IPS-18a (cell line): ENCODE data around the gene PFN3.

ENCODE experiments used
- H3K27ac ChIP-seq: one replicate; pipeline ENCODE4 v1.5.1; 2013; ENCODE audit warnings: low read length
- H3K27me3 ChIP-seq: one replicate; pipeline ENCODE4 v1.6.1; 2013; ENCODE audit warnings: mild to moderate bottlenecking, low read length; ENCODE audit not compliant: control insufficient read depth, insufficient read depth
- H3K36me3 ChIP-seq: one replicate; pipeline ENCODE4 v1.6.1; 2013; ENCODE audit warnings: low read depth, low read length; ENCODE audit not compliant: control insufficient read depth
- H3K4me1 ChIP-seq: one replicate; pipeline ENCODE4 v1.6.1; 2013; ENCODE audit warnings: low read depth, low read length; ENCODE audit not compliant: control insufficient read depth
- H3K4me3 ChIP-seq: one replicate; pipeline ENCODE4 v1.5.1; 2013; ENCODE audit warnings: low read length
- H3K9ac ChIP-seq: one replicate; pipeline ENCODE4 v1.6.1; 2013; ENCODE audit warnings: mild to moderate bottlenecking, low read length, moderate library complexity
- H3K9me3 ChIP-seq: one replicate; pipeline ENCODE4 v1.6.1; 2013; ENCODE audit warnings: low read depth, low read length; ENCODE audit not compliant: control insufficient read depth

The PFN3 gene

GRCh38 chr5:177357459-177358351 is 42.8 kb downstream of the PFN3 start, which contains the start of gene RGS14:
RGS14 (plus strand) TSS chr5:177357924; CDS start chr5:177358025, 101 bp downstream.
- peaks cover 6% of the 10 kb centered on the region for H3K27me3 ChIP-seq
- H3K27ac ChIP-seq = no peak within 1 kb of the TSS
- H3K9me3 ChIP-seq = no peaks in the 10 kb centered on the region
- H3K4me1 ChIP-seq = peaks cover 8% of the 10 kb centered on the region
- no peak within 1 kb of the TSS for H3K4me3 ChIP-seq
- H3K9ac ChIP-seq = no peak within 1 kb of the TSS
- no peaks in the 10 kb centered on the region for H3K36me3 ChIP-seq

- H3K27me3 ChIP-seq = peaks cover 1% of the 10 kb centered on the region
- H3K27ac ChIP-seq = no peak overlapping the region
- H3K4me1 ChIP-seq = peaks cover 2% of the 10 kb centered on the region
- no peaks in the 10 kb centered on the region for H3K9me3 ChIP-seq
- no peaks in the 10 kb centered on the region for H3K36me3 ChIP-seq
- no peak overlapping the region for H3K9ac ChIP-seq
- H3K4me3 ChIP-seq = no peak overlapping the region
Measured at GRCh38 chr5:177357146-177357458, 43.4 kb downstream of the PFN3 start.

GRCh38 chr5:177356746-177357145 is 43.7 kb downstream of the PFN3 start:
- Histone ChIP-seq H3K36me3 (no peaks in the 10 kb centered on the region), H3K27ac (no peak overlapping the region), H3K9ac (no peak overlapping the region), H3K4me3 (no peak overlapping the region), H3K9me3 (no peaks in the 10 kb centered on the region), H3K4me1 (no peaks in the 10 kb centered on the region), H3K27me3 (no peaks in the 10 kb centered on the region)

- H3K4me1 ChIP-seq = no peaks in the 10 kb centered on the region
- no peak overlapping the region for H3K4me3 ChIP-seq
- H3K9ac ChIP-seq = no peak overlapping the region
- no peaks in the 10 kb centered on the region for H3K9me3 ChIP-seq
- H3K27me3 ChIP-seq = no peaks in the 10 kb centered on the region
- H3K36me3 ChIP-seq = no peaks in the 10 kb centered on the region
- no peak overlapping the region for H3K27ac ChIP-seq
Measured at GRCh38 chr5:177355868-177356168, 44.6 kb downstream of the PFN3 start.

- Histone ChIP-seq H3K4me3 (no peak overlapping the region), H3K9me3 (no peaks in the 10 kb centered on the region), H3K4me1 (peaks cover 4% of the 10 kb centered on the region), H3K36me3 (no peaks in the 10 kb centered on the region), H3K9ac (no peak overlapping the region), H3K27ac (no peak overlapping the region), H3K27me3 (no peaks in the 10 kb centered on the region)
Measured at GRCh38 chr5:177355162-177355867, 45.1 kb downstream of the PFN3 start.

- peaks cover 4% of the 10 kb centered on the region for H3K4me1 ChIP-seq
- H3K9me3 ChIP-seq = no peaks in the 10 kb centered on the region
- H3K27me3 ChIP-seq = no peaks in the 10 kb centered on the region
- H3K4me3 ChIP-seq = no peak overlapping the region
- no peak overlapping the region for H3K27ac ChIP-seq
- no peaks in the 10 kb centered on the region for H3K36me3 ChIP-seq
- H3K9ac ChIP-seq = no peak overlapping the region
Measured at GRCh38 chr5:177354711-177355110, 45.8 kb downstream of the PFN3 start.

- Histone ChIP-seq H3K4me3 (no peak overlapping the region), H3K9ac (no peak overlapping the region), H3K9me3 (no peaks in the 10 kb centered on the region), H3K4me1 (peaks cover 4% of the 10 kb centered on the region), H3K27ac (no peak overlapping the region), H3K27me3 (no peaks in the 10 kb centered on the region), H3K36me3 (no peaks in the 10 kb centered on the region)
Measured at GRCh38 chr5:177354256-177354655, 46.2 kb downstream of the PFN3 start.

GRCh38 chr5:177353093-177353492 is 47.4 kb downstream of the PFN3 start:
- no peaks in the 10 kb centered on the region for H3K27me3 ChIP-seq
- no peaks in the 10 kb centered on the region for H3K9me3 ChIP-seq
- H3K36me3 ChIP-seq = no peaks in the 10 kb centered on the region
- H3K27ac ChIP-seq = no peak overlapping the region
- H3K4me3 ChIP-seq = no peak overlapping the region
- H3K4me1 ChIP-seq = peaks cover 4% of the 10 kb centered on the region
- no peak overlapping the region for H3K9ac ChIP-seq

- Histone ChIP-seq H3K9me3 (no peaks in the 10 kb centered on the region), H3K27ac (peak within 1 kb of the TSS; percentile 96), H3K27me3 (no peaks in the 10 kb centered on the region), H3K36me3 (peaks cover 8% of the 10 kb centered on the region), H3K4me1 (peaks cover 4% of the 10 kb centered on the region), H3K9ac (peak within 1 kb of the TSS; percentile 90), H3K4me3 (peak within 1 kb of the TSS; percentile 97)
Measured at GRCh38 chr5:177351392-177352329, 48.8 kb downstream of the PFN3 start, which contains the start of gene LMAN2. LMAN2 (minus strand) TSS chr5:177351668; CDS start chr5:177351647, 21 bp downstream.

GRCh38 chr5:177350776-177351391 is 49.6 kb downstream of the PFN3 start:
- Histone ChIP-seq H3K9ac (peak overlapping the region; percentile 90), H3K27me3 (no peaks in the 10 kb centered on the region), H3K9me3 (no peaks in the 10 kb centered on the region), H3K36me3 (peaks cover 8% of the 10 kb centered on the region), H3K4me1 (peaks cover 4% of the 10 kb centered on the region), H3K4me3 (peak overlapping the region; percentile 97), H3K27ac (peak overlapping the region; percentile 96)
